K562 (cell line): Measurements from ENCODE around the gene PGAP3. TPM values are rescaled to one million over a fixed set of nuclear protein-coding genes. Genes with fewer than 3 reads are reported as not detected.

Experiments
- MTF1 ChIP-seq: fragments of 250-450 bp; sonication (Bioruptor Pico); IDR thresholded peaks from 2 replicates; pipeline ENCODE4 v1.9.0; 2021; ENCODE audit warnings: moderate library complexity, mild to moderate bottlenecking, inconsistent platforms, borderline replicate concordance
- PATZ1 ChIP-seq: fragments of 250-450 bp; sonication (Bioruptor Pico); IDR thresholded peaks from 2 replicates; pipeline ENCODE4 v1.5.0; 2020; ENCODE audit warnings: mild to moderate bottlenecking, borderline replicate concordance
- SMARCC2 ChIP-seq: fragments of 450-650 bp; IDR thresholded peaks from 2 replicates; pipeline ENCODE4 v1.6.1; 2017; ENCODE audit warnings: antibody characterized with exemption, moderate library complexity, mild to moderate bottlenecking, low read depth
- USF1 ChIP-seq: sonication (generic); formaldehyde crosslinking; IDR thresholded peaks from 2 replicates; pipeline ENCODE4 v1.9.0; 2022; ENCODE audit warnings: mild to moderate bottlenecking, missing genetic modification reagents
- ZBTB7A ChIP-seq: IDR thresholded peaks from 2 replicates; pipeline ENCODE4 v1.6.1; 2011; ENCODE audit warnings: low read depth, mild to moderate bottlenecking, low read length, moderate library complexity, borderline replicate concordance; ENCODE audit not compliant: control insufficient read depth
- polyA plus RNA-seq, 8 experiments: library from polyadenylated mRNA; depleted of rRNA in 4 of 8; stranded (reverse) in 5 of 8; unstranded in 3 of 8; fragments of >200 nt; fragmentation: Nextera tagmentation in 2 of 8; fragmentation: Illumina TruSeq in 1 of 8; extraction: Ambion mirVana in 2 of 8; extraction: Trizol in 1 of 8; gene quantifications; 2 replicates each; pipeline versions ENCODE4 v1.2.1 to v1.2.3, GENCODE V29; 2011 to 2014; ENCODE audit warnings: inconsistent platforms in 1 of 8, missing spikeins in 1 of 8
- total RNA-seq, 7 experiments: library from RNA; depleted of rRNA in 6 of 7; stranded (reverse); fragments of >200 nt in 6 of 7; fragmentation: Illumina TruSeq in 2 of 7; extraction: Trizol in 2 of 7; gene quantifications; 2 replicates each; pipeline versions ENCODE4 v1.2.1 to v1.2.3, GENCODE V29; 2011 to 2021; ENCODE audit warnings: low replicate concordance in 1 of 7

PGAP3 gene
- total and polyA plus RNA-seq, 9 of the 15 experiments (the other 6 are each of a cell fraction or from before 2014, with no cell fraction given), result 0.38 to 9.4 (median 4.5) TPM

GRCh38 chr17:39640591-39641031, 47.2 kb downstream of the PGAP3 start (continued):
- no peak for TF ChIP-seq USF1 (CRISPR knock-in tag)
- TF ChIP-seq ZBTB7A, result no peak
- no peak for TF ChIP-seq SMARCC2
- no peak for TF ChIP-seq PATZ1 (CRISPR knock-in tag)
- TF ChIP-seq MTF1 (CRISPR knock-in tag), result no peak
- TF ChIP-seq, all 486 proteins: peak for 0
